Left forelimb (tissue), 1 donor: ENCODE results near the gene MGRN1.

Experiments used
- DNase-seq: peaks from one replicate; pipeline ENCODE4 v3.0.0-alpha.2; 2018; ENCODE audit warnings: low spot score

The MGRN1 gene

DNA sequence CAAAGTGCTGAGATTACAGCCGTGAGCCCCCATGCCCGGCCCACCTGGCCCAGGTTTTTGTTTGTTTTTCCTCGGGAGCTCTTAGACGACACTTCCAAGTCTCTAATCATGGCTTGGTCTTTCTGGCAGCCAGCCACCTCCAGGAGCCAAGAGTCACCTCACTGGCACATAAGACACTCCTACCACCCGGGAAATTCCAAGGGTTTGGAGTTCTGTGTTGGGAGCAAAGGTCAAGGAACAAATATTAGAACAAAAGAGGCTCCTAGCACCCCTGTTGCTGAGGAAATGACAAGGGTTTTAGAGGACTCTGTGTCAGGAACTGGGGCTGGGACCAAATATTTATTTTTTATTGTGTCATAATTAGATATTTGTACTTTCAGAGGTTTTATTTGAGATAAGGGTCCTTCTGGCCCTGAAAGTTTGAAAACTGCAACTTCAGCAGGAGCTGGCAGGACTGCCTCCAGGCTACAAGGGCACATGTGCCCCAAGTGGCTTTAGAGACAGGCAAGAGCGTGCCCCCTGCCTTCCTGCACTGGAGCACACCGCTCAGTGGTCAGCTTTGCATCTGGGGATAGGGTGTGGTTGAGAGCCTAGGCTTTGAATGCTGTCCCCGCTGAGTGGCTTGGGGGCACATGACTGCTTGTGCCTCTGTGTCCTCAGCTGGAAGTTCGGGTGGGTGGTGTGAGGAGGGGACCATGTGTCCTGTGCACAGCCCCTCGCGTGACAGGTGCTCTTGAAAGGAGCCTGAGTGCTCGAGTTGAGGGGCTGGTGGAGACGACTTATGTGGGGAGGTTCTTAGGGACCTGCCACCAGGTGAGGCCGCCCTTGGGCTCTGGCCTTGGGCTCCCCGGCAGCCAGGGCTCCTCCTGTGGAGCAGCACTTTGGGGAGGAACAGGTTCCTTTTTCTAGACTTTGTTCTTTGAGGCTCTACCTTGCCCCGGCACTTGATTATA is 29.7 kb downstream of the MGRN1 start:
- no peak for DNase-seq

DNA sequence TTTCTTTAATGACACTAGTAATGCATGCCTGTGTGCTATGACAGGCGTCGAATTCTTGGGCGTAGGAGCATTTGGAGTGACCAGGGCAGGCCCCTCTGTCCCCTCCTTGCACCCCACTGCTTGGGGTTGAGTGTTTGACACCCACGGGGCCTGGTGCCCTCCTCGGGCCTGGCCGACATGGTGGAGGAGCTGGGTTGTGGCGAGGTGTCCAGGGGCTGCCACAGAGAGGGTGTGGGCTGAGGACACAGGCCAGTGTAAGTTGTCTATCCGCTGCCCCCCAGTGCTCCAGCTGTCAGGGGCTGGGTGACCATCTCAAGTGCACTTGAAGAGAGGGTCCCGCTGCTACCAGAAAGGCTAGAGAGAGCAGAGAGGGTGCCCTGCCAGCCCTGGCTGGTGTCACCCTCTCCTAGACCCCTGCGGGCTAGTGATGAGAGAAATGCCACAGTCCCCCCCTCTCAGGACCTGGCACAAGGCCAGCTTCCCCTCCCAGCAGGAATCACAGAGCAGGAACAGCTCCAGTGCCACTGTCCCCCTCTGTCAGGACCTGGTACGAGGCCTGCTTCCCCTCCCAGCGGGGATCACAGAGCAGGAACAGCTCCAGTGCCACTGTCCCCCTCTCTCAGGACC is 30.5 kb downstream of the MGRN1 start:
- DNase-seq, result no peak

DNA sequence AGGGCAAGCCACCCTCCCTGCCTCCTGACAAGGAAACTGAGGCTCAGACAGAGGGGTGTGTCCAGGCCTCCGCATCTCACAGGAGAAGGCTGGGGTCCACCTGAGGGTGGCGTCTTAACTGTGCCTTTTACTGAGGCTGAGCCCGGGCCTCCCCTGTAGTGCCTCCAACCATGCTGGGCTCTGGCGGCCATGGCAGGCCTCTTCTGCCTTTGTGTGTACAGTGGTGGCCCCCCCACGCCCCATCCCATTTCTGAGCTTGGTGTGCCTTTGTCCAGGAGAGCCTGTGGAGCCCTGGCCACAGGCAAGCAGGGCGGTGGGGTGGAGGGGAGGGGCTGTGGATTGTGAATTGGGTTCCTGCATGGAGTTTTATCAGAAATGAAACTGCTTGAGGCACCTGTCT is 31.2 kb downstream of the MGRN1 start:
- no peak for DNase-seq

GRCh38 chr16:4656221-4656620 is 31.6 kb downstream of the MGRN1 start:
- DNase-seq, result no peak

DNA sequence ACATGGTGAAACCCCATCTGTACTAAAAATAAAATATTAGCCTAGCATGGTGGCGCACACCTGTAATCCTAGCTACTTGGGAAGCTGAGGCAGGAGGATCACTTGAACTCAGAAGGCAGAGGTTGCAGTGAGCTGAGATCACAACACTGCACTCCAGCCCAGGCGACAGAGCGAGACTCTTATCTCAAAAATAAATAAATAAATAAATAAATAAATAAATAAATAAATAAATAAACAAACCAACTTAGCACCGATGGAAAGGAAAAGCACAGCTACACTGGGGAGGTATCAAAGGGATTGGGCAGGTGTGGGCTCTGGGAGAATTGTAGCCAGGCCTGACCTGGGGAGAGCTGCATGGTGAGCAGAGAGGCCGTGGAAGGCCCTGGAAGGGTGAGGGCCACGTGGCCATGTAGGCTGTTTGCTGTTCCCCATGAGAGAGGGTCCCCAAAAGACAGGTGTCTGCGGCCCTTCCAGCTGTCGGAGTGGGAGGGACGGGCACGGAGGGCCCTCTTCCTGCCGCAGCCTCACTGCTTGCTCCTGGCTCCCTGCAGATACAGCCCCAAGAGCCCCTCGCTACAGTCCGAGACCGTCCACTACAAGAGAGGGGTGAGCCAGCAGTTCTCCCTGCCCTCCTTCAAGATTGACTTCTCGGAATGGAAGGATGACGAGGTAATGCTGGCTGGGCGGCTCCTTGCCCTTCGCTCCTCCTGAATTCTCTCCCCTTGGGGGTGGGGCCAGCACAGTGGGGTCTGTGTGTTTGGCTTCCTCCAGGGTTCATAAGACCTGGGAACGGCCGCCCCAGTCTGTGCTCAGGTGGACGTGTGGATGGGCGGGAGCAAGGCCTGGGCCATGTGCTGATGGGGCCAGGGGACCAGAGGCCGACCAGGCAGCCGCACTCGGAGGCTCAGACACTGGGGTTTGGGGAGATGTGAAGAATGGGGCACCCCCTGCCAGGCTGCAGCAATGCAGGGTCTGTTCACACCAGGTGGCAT is 32.4 kb downstream of the MGRN1 start:
- no peak for DNase-seq

DNA sequence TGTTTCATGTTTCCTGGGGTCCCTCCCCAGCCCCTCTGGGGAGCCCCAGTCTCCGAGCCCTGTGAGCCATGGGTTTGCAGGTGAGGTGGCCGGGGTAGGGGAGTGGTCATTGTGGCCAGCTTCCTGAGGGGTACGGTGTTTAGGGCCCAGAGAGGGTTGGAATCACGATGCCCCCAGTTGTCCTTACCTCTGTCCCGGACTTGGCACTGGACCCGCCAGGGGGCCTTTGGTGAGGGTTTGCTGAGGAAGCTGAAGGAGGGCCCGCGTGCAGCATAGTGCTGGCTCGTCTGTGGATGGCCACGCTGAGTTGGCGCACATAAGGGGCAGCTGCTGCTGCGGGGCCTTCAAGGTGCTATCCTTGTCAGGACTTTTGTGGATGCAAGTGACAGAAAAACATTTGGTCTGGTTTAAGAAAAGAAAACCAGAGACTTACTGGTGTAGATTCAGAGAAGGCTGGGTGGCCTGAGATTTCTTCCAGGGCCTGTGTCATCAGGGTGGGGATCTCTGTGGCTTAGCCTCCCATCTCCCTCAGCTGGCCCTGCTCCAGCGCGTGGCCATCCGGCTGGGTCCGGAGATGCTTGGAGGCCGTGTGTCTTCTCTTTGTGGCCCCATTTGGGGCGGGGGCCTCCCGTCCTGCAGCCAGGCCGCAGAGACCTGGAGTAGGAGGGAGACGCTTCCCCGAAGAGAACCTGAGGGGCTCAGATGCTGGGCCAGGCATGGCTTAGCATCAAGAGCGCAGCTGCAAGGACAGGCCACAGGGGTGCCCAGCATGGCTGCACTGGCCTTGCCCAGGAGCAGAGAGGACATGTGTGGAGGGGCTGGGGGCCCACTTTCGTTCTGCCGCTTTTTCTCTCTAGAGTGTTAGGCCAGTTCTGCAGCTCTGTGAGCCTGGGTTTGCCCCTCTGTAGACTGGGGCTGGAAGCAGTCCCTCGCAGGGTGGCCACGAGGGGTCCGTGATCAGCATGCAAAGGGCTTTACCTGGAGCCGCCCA is 35.0 kb downstream of the MGRN1 start:
- DNase-seq, result no peak

DNA sequence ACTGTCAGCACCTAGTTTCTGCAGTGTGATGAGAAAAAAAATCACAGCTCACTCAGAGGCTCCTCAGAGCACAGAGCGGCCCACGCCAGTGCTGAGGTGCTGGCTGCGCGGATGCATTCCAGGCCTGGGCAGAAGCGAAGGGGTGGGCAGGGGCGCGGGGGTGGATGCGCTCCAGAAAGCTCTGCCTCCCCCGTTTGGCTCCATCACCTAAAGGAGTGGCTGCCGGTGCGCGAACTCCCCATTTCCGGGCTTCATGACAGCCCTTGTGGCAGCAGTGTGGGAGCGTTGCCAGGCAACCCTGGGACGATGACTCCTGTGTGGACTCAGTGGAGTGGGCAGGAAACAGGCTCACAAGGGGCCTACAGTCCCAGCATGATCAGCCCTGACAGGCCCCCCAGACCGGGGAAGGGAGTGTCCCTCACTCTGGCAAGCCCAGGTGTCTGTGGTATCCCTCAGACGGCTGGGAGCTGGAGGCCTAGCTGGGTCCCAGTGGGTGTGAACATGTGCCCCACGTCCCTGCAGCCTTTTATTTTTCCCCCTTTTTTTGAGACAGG is 35.9 kb downstream of the MGRN1 start:
- DNase-seq, result no peak

DNA sequence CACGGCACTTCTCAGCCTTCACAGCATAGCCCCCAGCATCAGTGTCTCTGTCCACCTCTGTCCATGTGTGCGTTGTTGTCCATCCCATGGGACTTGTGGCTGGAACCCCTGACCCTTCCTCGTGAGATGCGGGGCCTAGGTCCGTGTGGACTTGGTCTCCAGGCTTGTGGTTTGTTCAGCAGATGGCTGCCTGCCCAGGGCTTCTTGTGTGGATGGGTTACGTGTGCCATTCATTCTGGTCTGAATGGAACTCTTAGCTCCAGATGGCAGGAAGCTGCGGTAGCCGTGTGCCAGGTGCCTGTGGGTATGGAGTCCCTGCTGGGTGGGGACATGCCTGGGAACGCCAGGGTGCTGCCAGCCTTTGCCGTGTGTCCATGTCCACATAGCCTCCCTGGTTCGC is 37.0 kb downstream of the MGRN1 start:
- DNase-seq, result no peak

DNA sequence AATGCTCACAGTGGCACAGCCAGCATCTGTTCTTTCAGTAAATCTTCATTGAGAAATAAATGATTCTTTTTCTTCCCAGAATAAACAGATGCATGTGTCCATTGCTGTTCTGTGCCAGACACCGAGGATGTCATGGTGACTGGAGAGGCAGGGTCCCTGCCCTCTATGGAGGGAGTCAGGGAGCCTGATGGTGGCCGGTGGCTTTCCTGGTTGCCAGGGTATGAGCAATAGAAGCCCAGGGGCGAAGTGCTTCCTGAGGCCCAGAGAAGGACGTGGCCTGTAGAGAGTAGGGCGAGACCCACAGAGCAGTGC is 38.8 kb downstream of the MGRN1 start:
- DNase-seq, result no peak

DNA sequence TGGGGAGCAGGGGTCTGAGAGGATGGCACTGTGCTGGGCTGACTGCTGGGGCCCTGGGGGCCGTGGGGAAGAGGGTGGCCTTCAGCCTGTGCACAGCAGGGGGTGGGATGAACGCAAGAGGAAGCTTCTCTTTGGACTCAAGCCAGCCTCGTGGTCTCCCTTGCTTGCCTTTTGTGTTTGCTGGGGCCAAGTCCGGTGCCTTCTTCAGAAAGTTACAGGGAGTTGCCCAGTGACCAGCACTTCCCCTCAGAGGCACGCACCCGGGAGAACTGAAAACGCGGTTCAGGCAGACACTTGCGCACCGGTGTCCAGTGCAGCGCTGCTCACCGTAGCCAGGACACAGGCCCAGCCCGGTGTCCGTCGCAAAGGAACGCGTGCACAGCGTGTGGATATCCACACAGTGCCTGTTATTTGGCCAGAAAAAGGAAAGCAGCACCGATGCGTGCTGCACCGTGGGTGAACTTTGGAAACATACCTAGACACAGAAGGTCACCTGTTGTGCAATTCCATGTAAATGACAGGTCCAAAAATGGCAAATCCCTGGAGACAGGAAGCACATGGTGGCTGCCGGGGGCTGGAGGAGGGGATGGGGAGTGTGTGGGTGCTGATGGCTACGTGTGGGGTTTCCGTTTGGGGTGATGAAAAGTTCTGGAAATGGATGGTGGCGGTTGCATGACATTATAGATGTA is 39.3 kb downstream of the MGRN1 start:
- no peak for DNase-seq

- no peak for DNase-seq
Measured at GRCh38 chr16:4664538-4665418, 40.2 kb downstream of the MGRN1 start.

GRCh38 chr16:4666537-4667202 is 42.0 kb downstream of the MGRN1 start:
- DNase-seq, result no peak

DNA sequence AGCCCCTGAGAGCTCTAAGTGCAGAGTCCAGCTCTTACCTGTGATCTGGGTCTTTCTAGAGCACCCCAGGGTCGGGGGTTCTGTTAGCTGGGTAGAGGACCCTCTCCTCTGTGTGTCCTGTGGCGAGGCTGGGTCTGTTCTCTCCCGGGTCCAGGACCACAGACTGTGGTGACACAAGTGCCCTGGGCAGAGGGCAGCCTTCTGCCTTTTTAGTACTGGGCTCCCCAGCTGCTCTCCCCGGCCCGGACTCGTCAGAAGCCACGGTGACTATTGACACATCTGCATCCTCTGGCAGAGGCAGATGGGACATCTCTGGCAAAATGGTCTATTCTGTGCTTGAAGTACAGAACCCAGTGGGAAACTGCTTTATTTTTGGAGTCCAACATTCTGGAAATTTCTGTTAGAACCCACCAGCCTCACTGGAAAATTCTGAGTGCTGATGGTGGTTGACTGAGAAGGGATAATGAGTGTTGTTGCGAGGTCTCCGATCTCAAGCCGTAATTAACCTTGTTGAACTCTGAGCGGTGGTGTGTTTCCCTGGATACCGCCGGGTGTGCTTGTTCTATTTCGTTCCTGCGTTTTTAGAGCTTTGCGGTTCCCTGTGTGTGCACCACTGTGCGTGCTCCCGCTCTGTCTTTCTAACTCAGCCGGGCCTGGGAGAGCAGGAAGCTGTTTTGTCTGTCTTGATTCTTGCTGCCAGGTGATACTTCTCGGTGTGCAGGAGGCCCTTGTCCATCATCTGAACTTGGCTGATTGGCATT is 42.8 kb downstream of the MGRN1 start:
- DNase-seq, result no peak

DNA sequence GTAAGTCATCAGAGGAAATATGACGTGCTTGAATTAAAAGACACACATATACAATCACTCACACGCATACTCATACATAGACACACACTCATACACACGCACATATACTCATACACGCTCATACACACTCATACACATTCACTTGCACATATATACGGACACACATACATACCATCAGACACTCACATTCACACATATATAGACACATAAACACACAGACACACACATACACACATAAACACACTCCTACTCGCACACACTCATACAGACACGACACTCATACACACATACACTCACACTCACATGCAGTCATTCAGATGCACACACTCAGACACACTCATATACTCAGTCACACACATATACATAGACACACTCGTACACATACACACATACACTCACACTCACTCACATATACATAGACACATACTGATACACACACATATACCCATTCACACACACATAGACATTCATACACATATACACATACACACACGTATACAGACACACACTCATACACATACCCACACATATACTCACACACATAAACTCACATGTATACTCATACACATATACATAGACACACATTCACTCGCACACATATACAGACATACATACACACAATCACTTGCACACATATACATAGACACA is 43.8 kb downstream of the MGRN1 start:
- DNase-seq, result no peak

GRCh38 chr16:4673387-4674046 is 48.9 kb downstream of the MGRN1 start:
- DNase-seq, result no peak

GRCh38 chr16:4674926-4675530 is 50.4 kb downstream of the MGRN1 start:
- no peak for DNase-seq
